HL-60 (cell line): Measurements from ENCODE around the gene SORCS2.
A peak's percentile ranks its signal among the peaks of the same experiment; 100 is the strongest.

Source experiments
- DNase-seq, 2 experiments: peaks; one replicate each; pipeline ENCODE4 v3.0.0-alpha.2; 2010 to 2020; ENCODE audit warnings: low read depth in 1 of 2, low spot score in 1 of 2
- H3K27ac ChIP-seq: fragments of 250-450 bp; sonication (Bioruptor Pico); replicated peaks from 2 replicates; pipeline ENCODE4 v1.5.1; 2020; ENCODE audit warnings: mild to moderate bottlenecking, moderate library complexity
- H3K27me3 ChIP-seq: fragments of 250-450 bp; sonication (Bioruptor Pico); 2 replicates; pipeline ENCODE4 v1.5.1; 2021; ENCODE audit warnings: mild to moderate bottlenecking, moderate library complexity; ENCODE audit not compliant: insufficient read depth, poor library complexity, severe bottlenecking
- H3K4me3 ChIP-seq: replicated peaks from 2 replicates; pipeline ENCODE4 v1.5.1; 2011; ENCODE audit warnings: mild to moderate bottlenecking, control low read depth, low read length; ENCODE audit not compliant: insufficient read depth
- GABPA ChIP-seq: IDR thresholded peaks from 2 replicates; pipeline ENCODE4 v1.6.1; 2012; ENCODE audit warnings: low read depth
- POLR2AphosphoS5 ChIP-seq: IDR thresholded peaks from 2 replicates; pipeline ENCODE4 v1.6.1; 2012; ENCODE audit warnings: low read depth
- SPI1 ChIP-seq: IDR thresholded peaks from 2 replicates; pipeline ENCODE4 v1.6.1; 2012; ENCODE audit warnings: low read depth, mild to moderate bottlenecking, borderline replicate concordance
- TF ChIP-seq, protein P1 (sequence below): IDR thresholded peaks from one replicate; pipeline ENCODE4 v1.5.1; 2011; ENCODE audit warnings: low read length, control low read depth, inconsistent platforms; ENCODE audit not compliant: insufficient read depth
- TF ChIP-seq, protein P2 (sequence below): IDR thresholded peaks from 2 replicates; pipeline ENCODE4 v1.6.1; 2012; ENCODE audit warnings: low read depth; ENCODE audit not compliant: insufficient replicate concordance

The SORCS2 gene

DNA sequence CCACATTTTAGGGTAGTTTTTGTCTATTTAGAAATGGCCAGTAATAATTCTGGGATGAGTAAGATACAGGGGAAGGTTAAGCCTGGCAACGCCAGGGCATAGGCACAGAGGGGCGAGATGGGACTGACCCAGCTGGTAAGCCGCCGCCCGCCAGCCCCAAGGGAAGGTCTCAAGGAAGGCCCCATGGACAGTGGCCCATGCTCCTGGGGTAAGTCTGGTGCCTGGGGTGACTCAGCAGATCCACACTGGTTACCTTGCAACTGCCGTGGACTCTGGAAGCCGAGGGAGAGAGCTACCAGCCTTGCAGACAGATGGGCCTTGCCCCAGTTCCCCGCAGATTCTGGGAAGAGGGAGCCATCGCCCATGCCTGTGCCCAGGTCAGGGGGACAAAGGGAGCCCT, 567.9 kb downstream of the SORCS2 start:
- TF ChIP-seq GABPA: no peak
- TF ChIP-seq SPI1: no peak
- TF ChIP-seq, protein P1, sequence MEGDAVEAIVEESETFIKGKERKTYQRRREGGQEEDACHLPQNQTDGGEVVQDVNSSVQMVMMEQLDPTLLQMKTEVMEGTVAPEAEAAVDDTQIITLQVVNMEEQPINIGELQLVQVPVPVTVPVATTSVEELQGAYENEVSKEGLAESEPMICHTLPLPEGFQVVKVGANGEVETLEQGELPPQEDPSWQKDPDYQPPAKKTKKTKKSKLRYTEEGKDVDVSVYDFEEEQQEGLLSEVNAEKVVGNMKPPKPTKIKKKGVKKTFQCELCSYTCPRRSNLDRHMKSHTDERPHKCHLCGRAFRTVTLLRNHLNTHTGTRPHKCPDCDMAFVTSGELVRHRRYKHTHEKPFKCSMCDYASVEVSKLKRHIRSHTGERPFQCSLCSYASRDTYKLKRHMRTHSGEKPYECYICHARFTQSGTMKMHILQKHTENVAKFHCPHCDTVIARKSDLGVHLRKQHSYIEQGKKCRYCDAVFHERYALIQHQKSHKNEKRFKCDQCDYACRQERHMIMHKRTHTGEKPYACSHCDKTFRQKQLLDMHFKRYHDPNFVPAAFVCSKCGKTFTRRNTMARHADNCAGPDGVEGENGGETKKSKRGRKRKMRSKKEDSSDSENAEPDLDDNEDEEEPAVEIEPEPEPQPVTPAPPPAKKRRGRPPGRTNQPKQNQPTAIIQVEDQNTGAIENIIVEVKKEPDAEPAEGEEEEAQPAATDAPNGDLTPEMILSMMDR: no peak
- TF ChIP-seq POLR2AphosphoS5: no peak
- TF ChIP-seq, protein P2, sequence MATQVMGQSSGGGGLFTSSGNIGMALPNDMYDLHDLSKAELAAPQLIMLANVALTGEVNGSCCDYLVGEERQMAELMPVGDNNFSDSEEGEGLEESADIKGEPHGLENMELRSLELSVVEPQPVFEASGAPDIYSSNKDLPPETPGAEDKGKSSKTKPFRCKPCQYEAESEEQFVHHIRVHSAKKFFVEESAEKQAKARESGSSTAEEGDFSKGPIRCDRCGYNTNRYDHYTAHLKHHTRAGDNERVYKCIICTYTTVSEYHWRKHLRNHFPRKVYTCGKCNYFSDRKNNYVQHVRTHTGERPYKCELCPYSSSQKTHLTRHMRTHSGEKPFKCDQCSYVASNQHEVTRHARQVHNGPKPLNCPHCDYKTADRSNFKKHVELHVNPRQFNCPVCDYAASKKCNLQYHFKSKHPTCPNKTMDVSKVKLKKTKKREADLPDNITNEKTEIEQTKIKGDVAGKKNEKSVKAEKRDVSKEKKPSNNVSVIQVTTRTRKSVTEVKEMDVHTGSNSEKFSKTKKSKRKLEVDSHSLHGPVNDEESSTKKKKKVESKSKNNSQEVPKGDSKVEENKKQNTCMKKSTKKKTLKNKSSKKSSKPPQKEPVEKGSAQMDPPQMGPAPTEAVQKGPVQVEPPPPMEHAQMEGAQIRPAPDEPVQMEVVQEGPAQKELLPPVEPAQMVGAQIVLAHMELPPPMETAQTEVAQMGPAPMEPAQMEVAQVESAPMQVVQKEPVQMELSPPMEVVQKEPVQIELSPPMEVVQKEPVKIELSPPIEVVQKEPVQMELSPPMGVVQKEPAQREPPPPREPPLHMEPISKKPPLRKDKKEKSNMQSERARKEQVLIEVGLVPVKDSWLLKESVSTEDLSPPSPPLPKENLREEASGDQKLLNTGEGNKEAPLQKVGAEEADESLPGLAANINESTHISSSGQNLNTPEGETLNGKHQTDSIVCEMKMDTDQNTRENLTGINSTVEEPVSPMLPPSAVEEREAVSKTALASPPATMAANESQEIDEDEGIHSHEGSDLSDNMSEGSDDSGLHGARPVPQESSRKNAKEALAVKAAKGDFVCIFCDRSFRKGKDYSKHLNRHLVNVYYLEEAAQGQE: no peak
- H3K4me3 ChIP-seq: no peak overlapping the region
- DNase-seq: no peak
- H3K27me3 ChIP-seq: peaks cover 8% of the 10 kb centered on the region
- no peak overlapping the region for H3K27ac ChIP-seq

DNA sequence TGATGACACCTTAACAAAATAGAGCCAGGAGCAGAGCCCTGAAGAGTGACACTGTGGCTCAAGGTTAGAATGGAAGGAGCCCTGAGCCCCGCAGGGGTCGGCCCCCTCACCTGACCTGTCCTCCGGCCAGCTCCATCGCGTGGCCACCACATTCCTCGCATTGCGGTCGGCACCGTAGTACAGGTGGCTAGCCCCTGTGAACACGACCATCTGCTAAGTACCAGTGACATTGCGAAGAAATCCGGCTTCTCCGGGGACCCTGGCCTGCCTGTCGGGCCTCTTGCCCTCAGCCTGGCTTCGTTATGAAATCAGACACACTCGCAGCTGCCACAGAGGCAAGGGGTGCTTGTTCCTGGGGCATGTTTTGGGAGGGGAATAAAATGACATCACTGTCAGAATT, 568.4 kb downstream of the SORCS2 start:
- DNase-seq: no peak
- Histone ChIP-seq H3K27ac (no peak overlapping the region), H3K27me3 (peaks cover 8% of the 10 kb centered on the region), H3K4me3 (no peak overlapping the region)
- TF ChIP-seq, protein P1: no peak

DNA sequence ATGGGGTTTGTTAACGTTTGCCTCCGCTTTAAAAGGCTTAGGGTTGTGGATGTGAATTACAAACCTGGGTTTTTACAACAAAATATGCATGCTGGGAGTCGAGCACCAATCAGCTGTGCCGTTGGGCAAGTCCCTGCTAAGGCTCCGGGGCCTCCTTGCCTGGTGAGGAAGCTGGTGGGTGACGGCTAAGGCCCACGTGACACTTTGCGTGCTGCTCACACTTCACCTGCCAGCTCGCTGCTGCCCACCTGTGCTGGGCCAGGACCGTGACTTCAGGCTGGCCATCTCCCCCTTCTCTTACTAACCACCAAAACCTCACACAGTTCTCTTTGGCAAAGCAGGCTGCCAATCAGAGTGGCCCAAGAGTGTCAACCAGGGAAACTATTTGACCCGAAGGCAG, 569.0 kb downstream of the SORCS2 start:
- Histone ChIP-seq H3K27ac (no peak overlapping the region), H3K4me3 (no peak overlapping the region), H3K27me3 (peaks cover 8% of the 10 kb centered on the region)
- no peak for DNase-seq
- TF ChIP-seq POLR2AphosphoS5 (no peak), SPI1 (no peak), GABPA (no peak)
- TF ChIP-seq, protein P1: no peak
- TF ChIP-seq, protein P2: no peak

DNA sequence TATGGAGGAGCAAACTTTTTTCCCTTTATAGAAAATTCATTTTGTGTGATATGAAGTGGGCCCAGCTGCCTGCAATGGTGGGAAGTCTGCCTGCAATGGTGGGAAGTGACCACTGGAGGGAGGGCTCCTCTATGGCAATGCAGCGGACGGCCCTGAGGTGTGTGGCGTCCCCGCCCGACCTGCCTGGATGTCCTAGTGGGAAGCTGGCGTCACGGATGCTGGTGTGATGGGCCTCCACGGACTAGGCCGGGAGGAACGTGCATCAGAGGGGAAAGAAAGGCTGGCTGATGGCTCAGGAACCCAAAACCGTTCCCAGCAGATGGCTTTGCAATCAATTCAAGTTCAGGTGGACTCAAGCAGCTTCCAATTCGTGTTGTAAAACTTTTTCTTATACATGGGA, 569.4 kb downstream of the SORCS2 start:
- Histone ChIP-seq H3K27ac (no peak overlapping the region), H3K4me3 (no peak overlapping the region), H3K27me3 (peaks cover 8% of the 10 kb centered on the region)
- TF ChIP-seq SPI1: no peak
- TF ChIP-seq, protein P1: peak; percentile 23
- peak; percentile 5 to 32 for DNase-seq
